ENCODE measurements around the gene TEKT4.

Gene TEKT4

GRCh38 chr2:94871226-94872087 lies at the start of gene TEKT4:
TEKT4 (plus strand) TSS chr2:94871430; CDS start chr2:94871580, 150 bp downstream.
- no peak for TF ChIP-seq GATA2 (IDR thresholded peaks at IDR 0.05; ENCODE audit: low read depth, low read length)
- no peak for TF ChIP-seq GATA3 (IDR thresholded peaks at IDR 0.05; ENCODE audit: low read depth, low read length)

- TF ChIP-seq GATA3 (IDR thresholded peaks at IDR 0.05; ENCODE audit: low read depth, low read length) (no peak), GATA2 (IDR thresholded peaks at IDR 0.05; ENCODE audit: low read depth, low read length) (no peak)
These were observed 9.7 kb upstream of the TEKT4 start for GRCh38 chr2:94861308-94862152.

- no peak for TF ChIP-seq GATA2 (IDR thresholded peaks at IDR 0.05; ENCODE audit: low read depth, low read length)
- TF ChIP-seq GATA3 (IDR thresholded peaks at IDR 0.05; ENCODE audit: low read depth, low read length) = no peak
These were observed 2.1 kb upstream of the TEKT4 start for GRCh38 chr2:94869131-94869530.

GRCh38 chr2:94869552-94870439 lies 1.4 kb upstream of the TEKT4 start:
- TF ChIP-seq GATA2 (IDR thresholded peaks at IDR 0.05; ENCODE audit: low read depth, low read length) = no peak
- no peak for TF ChIP-seq GATA3 (IDR thresholded peaks at IDR 0.05; ENCODE audit: low read depth, low read length)

GRCh38 chr2:94870440-94871225 lies 597 bp upstream of the TEKT4 start:
- TF ChIP-seq GATA3 (IDR thresholded peaks at IDR 0.05; ENCODE audit: low read depth, low read length) = no peak
- TF ChIP-seq GATA2 (IDR thresholded peaks at IDR 0.05; ENCODE audit: low read depth, low read length) = no peak

GRCh38 chr2:94872088-94872618 lies 923 bp downstream of the TEKT4 start:
- TF ChIP-seq GATA2 (IDR thresholded peaks at IDR 0.05; ENCODE audit: low read depth, low read length) = no peak

GRCh38 chr2:94872676-94873361 lies 1.6 kb downstream of the TEKT4 start:
- TF ChIP-seq GATA2 (IDR thresholded peaks at IDR 0.05; ENCODE audit: low read depth, low read length) (no peak), GATA3 (IDR thresholded peaks at IDR 0.05; ENCODE audit: low read depth, low read length) (no peak)

- TF ChIP-seq GATA2 (IDR thresholded peaks at IDR 0.05; ENCODE audit: low read depth, low read length) = no peak
- TF ChIP-seq GATA3 (IDR thresholded peaks at IDR 0.05; ENCODE audit: low read depth, low read length) = no peak
These were observed 2.4 kb downstream of the TEKT4 start for GRCh38 chr2:94873362-94874276.

- TF ChIP-seq GATA2 (IDR thresholded peaks at IDR 0.05; ENCODE audit: low read depth, low read length) (no peak), GATA3 (IDR thresholded peaks at IDR 0.05; ENCODE audit: low read depth, low read length) (no peak)
These were observed 3.2 kb downstream of the TEKT4 start for GRCh38 chr2:94874277-94874997.

GRCh38 chr2:94875064-94875819 lies 4.0 kb downstream of the TEKT4 start:
- no peak for TF ChIP-seq GATA2 (IDR thresholded peaks at IDR 0.05; ENCODE audit: low read depth, low read length)
